HG03354 (cell line): Measurements from ENCODE around the gene OSGIN1.

Experiments used
- ATAC-seq: cut with Tn5 transposase; IDR thresholded peaks from one replicate; pipeline ENCODE4 v1.9.1; 2021; ENCODE audit warnings: mild to moderate bottlenecking; ENCODE audit not compliant: unreplicated experiment, poor library complexity, severe bottlenecking

Gene OSGIN1

GRCh38 chr16:83953796-83954576 lies 946 bp downstream of the OSGIN1 start:
- peak; percentile 44 for ATAC-seq

- ATAC-seq: no peak
Measured at GRCh38 chr16:83954577-83955016, 1.6 kb downstream of the OSGIN1 start.

GRCh38 chr16:83955218-83956130 lies 2.4 kb downstream of the OSGIN1 start:
- ATAC-seq: no peak

- ATAC-seq: no peak
Measured at GRCh38 chr16:83956336-83957289, 3.6 kb downstream of the OSGIN1 start.

- ATAC-seq: no peak
Measured at GRCh38 chr16:83957296-83957855, 4.3 kb downstream of the OSGIN1 start.

- ATAC-seq: no peak
Measured at GRCh38 chr16:83958137-83958845, 5.3 kb downstream of the OSGIN1 start.

- ATAC-seq: no peak
Measured at GRCh38 chr16:83958846-83959565, 6.0 kb downstream of the OSGIN1 start.

GRCh38 chr16:83959656-83960434 lies 6.8 kb downstream of the OSGIN1 start:
- no peak for ATAC-seq

GRCh38 chr16:83960521-83961249 lies 7.6 kb downstream of the OSGIN1 start:
- ATAC-seq: no peak

- ATAC-seq: no peak
Measured at GRCh38 chr16:83961591-83961990, 8.6 kb downstream of the OSGIN1 start.

GRCh38 chr16:83963277-83964119 lies 10.5 kb downstream of the OSGIN1 start:
- ATAC-seq: no peak

GRCh38 chr16:83964684-83965443 lies 11.8 kb downstream of the OSGIN1 start:
- ATAC-seq: no peak

GRCh38 chr16:83965444-83966152 lies 12.6 kb downstream of the OSGIN1 start:
- no peak for ATAC-seq

GRCh38 chr16:83966153-83966696 lies 13.2 kb downstream of the OSGIN1 start:
- no peak for ATAC-seq
